Measurements from ENCODE around the gene TRIM22.
A peak's percentile ranks its signal among the peaks of the same experiment; 100 is the strongest.
"Not testable (repeated sequence)": the region's sequence is repeated elsewhere in the genome, so short reads cannot be mapped to it uniquely, and the experiment has no call there.

Gene TRIM22

GRCh38 chr11:5689551-5689983, at the start of gene TRIM22:
Gene TRIM22, plus strand, starts transcription at chr11:5689790. Its CDS starts 6,443 bp downstream, at chr11:5696233.
- peak; percentile 46 to 59 for DNase-seq

- no peak for DNase-seq
Measured at GRCh38 chr11:5639953-5640352, 49.6 kb upstream of the TRIM22 start.

- DNase-seq: no peak
Measured at GRCh38 chr11:5643585-5643984, 46.0 kb upstream of the TRIM22 start.

- no peak for DNase-seq
Measured at GRCh38 chr11:5646139-5646538, 43.5 kb upstream of the TRIM22 start.

GRCh38 chr11:5655474-5655873, 34.1 kb upstream of the TRIM22 start:
- no peak for DNase-seq

GRCh38 chr11:5656956-5657355, 32.6 kb upstream of the TRIM22 start:
- DNase-seq: not testable (repeated sequence)

GRCh38 chr11:5658318-5658717, 31.3 kb upstream of the TRIM22 start:
- DNase-seq: no peak

- DNase-seq: no peak
Measured at GRCh38 chr11:5663511-5663910, 26.1 kb upstream of the TRIM22 start.

- DNase-seq: no peak
Measured at GRCh38 chr11:5665051-5665570, 24.5 kb upstream of the TRIM22 start.

- no peak for DNase-seq
Measured at GRCh38 chr11:5665746-5666401, 23.7 kb upstream of the TRIM22 start.

- DNase-seq: no peak
Measured at GRCh38 chr11:5666402-5666793, 23.2 kb upstream of the TRIM22 start.

- DNase-seq: no peak
Measured at GRCh38 chr11:5671831-5672230, 17.8 kb upstream of the TRIM22 start.

GRCh38 chr11:5674391-5674790, 15.2 kb upstream of the TRIM22 start:
- DNase-seq: no peak

- DNase-seq: no peak
Measured at GRCh38 chr11:5679811-5680210, 9.8 kb upstream of the TRIM22 start.

GRCh38 chr11:5682890-5683441, 6.6 kb upstream of the TRIM22 start:
- DNase-seq: not testable (repeated sequence)

GRCh38 chr11:5683620-5684019, 6.0 kb upstream of the TRIM22 start:
- peak; percentile 45 to 55 for DNase-seq

- DNase-seq: no peak
Measured at GRCh38 chr11:5684036-5684645, 5.4 kb upstream of the TRIM22 start.

GRCh38 chr11:5684646-5685362, 4.8 kb upstream of the TRIM22 start, which contains the start of gene TRIM5:
Gene TRIM5, minus strand, starts transcription at chr11:5685074. Its CDS starts 4,897 bp downstream, at chr11:5680177.
- peak; percentile 75 to 82 for DNase-seq

- DNase-seq: no peak
Measured at GRCh38 chr11:5686426-5686825, 3.2 kb upstream of the TRIM22 start.

- DNase-seq: no peak
Measured at GRCh38 chr11:5688482-5688881, 1.1 kb upstream of the TRIM22 start.

GRCh38 chr11:5690216-5690615, 626 bp downstream of the TRIM22 start:
- no peak for DNase-seq

- no peak for DNase-seq
Measured at GRCh38 chr11:5690736-5691135, 1.1 kb downstream of the TRIM22 start.

- DNase-seq: not testable (repeated sequence)
Measured at GRCh38 chr11:5691238-5691963, 1.8 kb downstream of the TRIM22 start.

Data from activated CD4-positive, alpha-beta T cell treated with anti-CD3 and anti-CD28 coated beads, Interleukin-2, amount 50 U/mL, for 48 hours (primary cell).